Neural cell (in vitro differentiated cells): ENCODE results near the gene CDKN2AIPNL. TPM values are rescaled to one million over a fixed set of nuclear protein-coding genes. Genes with fewer than 3 reads are reported as not detected.

Source experiments
- H2AFZ ChIP-seq: fragments of 200-600, 300-800 bp; sonication (generic), shearing (Covaris generic); 2 replicates; pipeline ENCODE4 v1.6.0; 2014; ENCODE audit warnings: low read depth, mild to moderate bottlenecking, antibody characterized with exemption, low read length, moderate library complexity
- H3F3A ChIP-seq: fragments of 200-600 bp; shearing (Covaris generic); 2 replicates; pipeline ENCODE4 v1.6.1; 2016; ENCODE audit warnings: mild to moderate bottlenecking, moderate library complexity, mixed read lengths, antibody characterized with exemption, low read length; ENCODE audit not compliant: insufficient read depth, poor library complexity, severe bottlenecking
- H3K27ac ChIP-seq: fragments of 200-600, 300-800 bp; sonication (generic), shearing (Covaris generic); 2 replicates; pipeline ENCODE4 v1.5.1; 2014; ENCODE audit warnings: mild to moderate bottlenecking, low read length, moderate library complexity
- H3K27me3 ChIP-seq: fragments of 300-800, 200-600 bp; sonication (generic), shearing (Covaris generic); 2 replicates; pipeline ENCODE4 v1.6.0; 2014; ENCODE audit warnings: mild to moderate bottlenecking, low read depth, low read length, moderate library complexity; ENCODE audit not compliant: insufficient read depth
- H3K36me3 ChIP-seq: fragments of 300-800, 200-600 bp; sonication (generic), shearing (Covaris generic); 2 replicates; pipeline ENCODE4 v1.5.1; 2014; ENCODE audit warnings: mild to moderate bottlenecking, antibody characterized with exemption, low read length, moderate library complexity; ENCODE audit not compliant: insufficient read depth
- H3K4me2 ChIP-seq: fragments of 300-800, 200-600 bp; sonication (generic), shearing (Covaris generic); 2 replicates; pipeline ENCODE4 v1.6.0; 2014; ENCODE audit warnings: mild to moderate bottlenecking, low read length
- H3K4me3 ChIP-seq: fragments of 300-800, 200-600 bp; sonication (generic), shearing (Covaris generic); 2 replicates; pipeline ENCODE4 v1.5.1; 2014; ENCODE audit warnings: mild to moderate bottlenecking, low read length, moderate library complexity
- H3K79me2 ChIP-seq: fragments of 200-600 bp; shearing (Covaris generic); replicated peaks from 2 replicates; pipeline ENCODE4 v1.6.0; 2014; ENCODE audit warnings: mild to moderate bottlenecking, low read length, moderate library complexity; ENCODE audit not compliant: insufficient read depth
- H3K9ac ChIP-seq: fragments of 300-800, 200-600 bp; sonication (generic), shearing (Covaris generic); 2 replicates; pipeline ENCODE4 v1.6.1; 2016; ENCODE audit warnings: mild to moderate bottlenecking, low read length, mixed read lengths
- H3K9me2 ChIP-seq: fragments of 200-600 bp; shearing (Covaris generic); 2 replicates; pipeline ENCODE4 v1.6.1; 2016; ENCODE audit warnings: mild to moderate bottlenecking, low read length, mixed read lengths; ENCODE audit not compliant: insufficient read depth
- H3K9me3 ChIP-seq: fragments of 200-600, 300-800 bp; sonication (generic), shearing (Covaris generic); 2 replicates; pipeline ENCODE4 v1.6.1; 2016; ENCODE audit warnings: mild to moderate bottlenecking, mixed run types, low read length, moderate library complexity, mixed read lengths
- H4K20me1 ChIP-seq: fragments of 200-600 bp; shearing (Covaris generic); 2 replicates; pipeline ENCODE4 v1.6.1; 2016; ENCODE audit warnings: mild to moderate bottlenecking, mixed run types; ENCODE audit not compliant: insufficient read depth
- EP300 ChIP-seq: fragments of 450-650 bp; conservative IDR thresholded peaks from 2 replicates; pipeline ENCODE4 v1.6.1; 2014; ENCODE audit warnings: antibody characterized with exemption, mild to moderate bottlenecking, moderate library complexity; ENCODE audit not compliant: poor library complexity, severe bottlenecking
- EZH2 ChIP-seq: fragments of 200-600, 300-800 bp; shearing (Covaris generic), sonication (generic); IDR thresholded peaks from 2 replicates; pipeline ENCODE4 v1.6.1; 2014; ENCODE audit warnings: antibody characterized with exemption, low read length, borderline replicate concordance, mild to moderate bottlenecking; ENCODE audit not compliant: insufficient read depth, poor library complexity, severe bottlenecking
- MXI1 ChIP-seq: fragments of 450-650 bp; conservative IDR thresholded peaks from 2 replicates; pipeline ENCODE4 v1.6.1; 2014; ENCODE audit warnings: antibody characterized with exemption, mild to moderate bottlenecking; ENCODE audit not compliant: poor library complexity, severe bottlenecking
- POLR2AphosphoS5 ChIP-seq: IDR thresholded peaks from 2 replicates; pipeline ENCODE4 v1.6.1; 2012
- RAD21 ChIP-seq: fragments of 450-650 bp; conservative IDR thresholded peaks from 2 replicates; pipeline ENCODE4 v1.6.1; 2014; ENCODE audit warnings: antibody characterized with exemption, mild to moderate bottlenecking, moderate library complexity
- SMC3 ChIP-seq: fragments of 450-650 bp; conservative IDR thresholded peaks from 2 replicates; pipeline ENCODE4 v1.6.1; 2014; ENCODE audit warnings: antibody characterized with exemption, mild to moderate bottlenecking, moderate library complexity; ENCODE audit not compliant: poor library complexity
- TAF1 ChIP-seq: IDR thresholded peaks from 2 replicates; pipeline ENCODE4 v1.6.1; 2012; ENCODE audit warnings: low read depth
- polyA plus RNA-seq: library from polyadenylated mRNA; depleted of rRNA; stranded (reverse); fragments of >200 nt; gene quantifications from 2 replicates; pipeline ENCODE4 v1.2.3, GENCODE V29; 2014
- TF ChIP-seq, protein P1 (sequence below): IDR thresholded peaks from 2 replicates; pipeline ENCODE4 v1.6.1; 2012; ENCODE audit warnings: borderline replicate concordance
- TF ChIP-seq, protein P2 (sequence below): fragments of 450-650 bp; IDR thresholded peaks from 2 replicates; pipeline ENCODE4 v1.5.1; 2014; ENCODE audit warnings: antibody characterized with exemption, mild to moderate bottlenecking, moderate library complexity; ENCODE audit not compliant: poor library complexity, severe bottlenecking

CDKN2AIPNL gene
- polyA plus RNA-seq, 1 donor from 2014 or later: 78.4 TPM

DNA sequence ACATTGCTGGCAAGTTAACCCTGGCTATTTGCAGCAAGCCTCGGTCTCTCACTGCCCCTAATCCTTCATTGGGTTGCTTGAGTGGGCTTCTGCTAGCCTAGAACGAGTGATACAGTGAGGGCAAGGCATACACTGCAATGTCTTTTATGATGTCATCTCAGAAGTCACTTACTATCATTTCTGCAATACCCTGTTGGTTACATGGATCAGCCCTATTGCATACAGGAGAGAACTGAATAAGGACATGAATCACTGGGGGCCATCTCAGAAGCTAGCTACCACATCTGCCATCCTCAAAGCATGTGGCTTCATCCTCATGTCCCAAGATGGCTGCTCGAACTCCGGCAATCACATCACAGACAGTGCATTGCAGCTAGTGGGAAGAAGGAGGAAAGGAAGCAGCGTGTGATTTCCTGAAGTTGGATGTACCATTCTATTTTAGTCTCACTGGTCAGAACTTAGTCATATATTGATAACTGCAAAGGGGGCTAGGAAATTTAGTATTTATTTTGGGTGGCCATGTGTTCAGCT lies 33.3 kb upstream of the CDKN2AIPNL start:
- no peak overlapping the region for H2AFZ ChIP-seq
- H3K9ac ChIP-seq: no peak overlapping the region
- H4K20me1 ChIP-seq: no peaks in the 10 kb centered on the region
- no peaks in the 10 kb centered on the region for H3F3A ChIP-seq
- no peaks in the 10 kb centered on the region for H3K36me3 ChIP-seq
- H3K27me3 ChIP-seq: no peaks in the 10 kb centered on the region
- no peaks in the 10 kb centered on the region for H3K9me2 ChIP-seq
- no peak overlapping the region for H3K27ac ChIP-seq
- no peaks in the 10 kb centered on the region for H3K9me3 ChIP-seq
- no peak overlapping the region for H3K4me2 ChIP-seq
- H3K79me2 ChIP-seq: no peaks in the 10 kb centered on the region
- TF ChIP-seq MXI1 (no peak), EP300 (no peak), EZH2 (no peak), SMC3 (no peak), POLR2AphosphoS5 (no peak), RAD21 (no peak)
- TF ChIP-seq, protein P1, sequence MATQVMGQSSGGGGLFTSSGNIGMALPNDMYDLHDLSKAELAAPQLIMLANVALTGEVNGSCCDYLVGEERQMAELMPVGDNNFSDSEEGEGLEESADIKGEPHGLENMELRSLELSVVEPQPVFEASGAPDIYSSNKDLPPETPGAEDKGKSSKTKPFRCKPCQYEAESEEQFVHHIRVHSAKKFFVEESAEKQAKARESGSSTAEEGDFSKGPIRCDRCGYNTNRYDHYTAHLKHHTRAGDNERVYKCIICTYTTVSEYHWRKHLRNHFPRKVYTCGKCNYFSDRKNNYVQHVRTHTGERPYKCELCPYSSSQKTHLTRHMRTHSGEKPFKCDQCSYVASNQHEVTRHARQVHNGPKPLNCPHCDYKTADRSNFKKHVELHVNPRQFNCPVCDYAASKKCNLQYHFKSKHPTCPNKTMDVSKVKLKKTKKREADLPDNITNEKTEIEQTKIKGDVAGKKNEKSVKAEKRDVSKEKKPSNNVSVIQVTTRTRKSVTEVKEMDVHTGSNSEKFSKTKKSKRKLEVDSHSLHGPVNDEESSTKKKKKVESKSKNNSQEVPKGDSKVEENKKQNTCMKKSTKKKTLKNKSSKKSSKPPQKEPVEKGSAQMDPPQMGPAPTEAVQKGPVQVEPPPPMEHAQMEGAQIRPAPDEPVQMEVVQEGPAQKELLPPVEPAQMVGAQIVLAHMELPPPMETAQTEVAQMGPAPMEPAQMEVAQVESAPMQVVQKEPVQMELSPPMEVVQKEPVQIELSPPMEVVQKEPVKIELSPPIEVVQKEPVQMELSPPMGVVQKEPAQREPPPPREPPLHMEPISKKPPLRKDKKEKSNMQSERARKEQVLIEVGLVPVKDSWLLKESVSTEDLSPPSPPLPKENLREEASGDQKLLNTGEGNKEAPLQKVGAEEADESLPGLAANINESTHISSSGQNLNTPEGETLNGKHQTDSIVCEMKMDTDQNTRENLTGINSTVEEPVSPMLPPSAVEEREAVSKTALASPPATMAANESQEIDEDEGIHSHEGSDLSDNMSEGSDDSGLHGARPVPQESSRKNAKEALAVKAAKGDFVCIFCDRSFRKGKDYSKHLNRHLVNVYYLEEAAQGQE: no peak
- no peak overlapping the region for H3K4me3 ChIP-seq

DNA sequence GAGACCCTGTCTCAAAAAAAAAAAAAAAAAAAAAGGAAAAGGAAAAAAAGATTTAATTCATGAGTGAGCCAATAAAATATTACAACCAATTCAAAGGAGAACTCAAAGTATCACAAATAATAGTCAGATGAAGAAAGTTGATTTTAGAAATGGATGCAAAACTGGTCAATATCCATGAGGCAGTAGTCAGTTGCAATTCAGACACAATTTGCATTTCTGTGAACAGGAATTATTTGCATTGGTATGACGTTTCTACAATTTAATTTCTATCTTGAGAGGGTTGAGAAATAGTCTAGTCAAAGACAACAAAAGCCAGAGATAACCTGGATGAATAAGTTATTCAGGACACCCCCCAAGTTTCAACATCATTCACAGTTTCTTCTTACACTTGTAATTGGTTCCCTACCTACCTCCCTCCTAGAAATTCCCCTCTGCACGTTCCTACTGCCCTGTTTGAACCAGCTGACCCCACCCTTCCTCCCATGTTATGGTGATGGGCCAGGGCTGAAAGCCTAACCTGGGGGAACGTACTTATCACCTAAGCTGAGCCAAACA lies 28.6 kb upstream of the CDKN2AIPNL start:
- no peak overlapping the region for H3K27ac ChIP-seq
- H3F3A ChIP-seq: no peaks in the 10 kb centered on the region
- no peak overlapping the region for H3K4me3 ChIP-seq
- no peak overlapping the region for H2AFZ ChIP-seq
- no peaks in the 10 kb centered on the region for H3K79me2 ChIP-seq
- H3K27me3 ChIP-seq: no peaks in the 10 kb centered on the region
- no peak overlapping the region for H3K9ac ChIP-seq
- no peak overlapping the region for H3K4me2 ChIP-seq
- no peaks in the 10 kb centered on the region for H3K9me2 ChIP-seq
- no peaks in the 10 kb centered on the region for H3K36me3 ChIP-seq
- no peaks in the 10 kb centered on the region for H3K9me3 ChIP-seq
- no peaks in the 10 kb centered on the region for H4K20me1 ChIP-seq
- TF ChIP-seq MXI1: no peak
- TF ChIP-seq POLR2AphosphoS5: no peak
- no peak for TF ChIP-seq EZH2
- TF ChIP-seq SMC3: no peak
- TF ChIP-seq, protein P2, sequence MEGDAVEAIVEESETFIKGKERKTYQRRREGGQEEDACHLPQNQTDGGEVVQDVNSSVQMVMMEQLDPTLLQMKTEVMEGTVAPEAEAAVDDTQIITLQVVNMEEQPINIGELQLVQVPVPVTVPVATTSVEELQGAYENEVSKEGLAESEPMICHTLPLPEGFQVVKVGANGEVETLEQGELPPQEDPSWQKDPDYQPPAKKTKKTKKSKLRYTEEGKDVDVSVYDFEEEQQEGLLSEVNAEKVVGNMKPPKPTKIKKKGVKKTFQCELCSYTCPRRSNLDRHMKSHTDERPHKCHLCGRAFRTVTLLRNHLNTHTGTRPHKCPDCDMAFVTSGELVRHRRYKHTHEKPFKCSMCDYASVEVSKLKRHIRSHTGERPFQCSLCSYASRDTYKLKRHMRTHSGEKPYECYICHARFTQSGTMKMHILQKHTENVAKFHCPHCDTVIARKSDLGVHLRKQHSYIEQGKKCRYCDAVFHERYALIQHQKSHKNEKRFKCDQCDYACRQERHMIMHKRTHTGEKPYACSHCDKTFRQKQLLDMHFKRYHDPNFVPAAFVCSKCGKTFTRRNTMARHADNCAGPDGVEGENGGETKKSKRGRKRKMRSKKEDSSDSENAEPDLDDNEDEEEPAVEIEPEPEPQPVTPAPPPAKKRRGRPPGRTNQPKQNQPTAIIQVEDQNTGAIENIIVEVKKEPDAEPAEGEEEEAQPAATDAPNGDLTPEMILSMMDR: no peak
- no peak for TF ChIP-seq EP300
- TF ChIP-seq, protein P1: no peak
- no peak for TF ChIP-seq TAF1
- no peak for TF ChIP-seq RAD21
